Kidney glomerular epithelial cell (primary cell): ENCODE results near the gene MEGF6.
A peak's percentile ranks its signal among the peaks of the same experiment; 100 is the strongest.

Experiments used
- DNase-seq: peaks from one replicate; lab custom pipeline; 2025; lab: John Stamatoyannopoulos, UW

MEGF6 gene

DNA sequence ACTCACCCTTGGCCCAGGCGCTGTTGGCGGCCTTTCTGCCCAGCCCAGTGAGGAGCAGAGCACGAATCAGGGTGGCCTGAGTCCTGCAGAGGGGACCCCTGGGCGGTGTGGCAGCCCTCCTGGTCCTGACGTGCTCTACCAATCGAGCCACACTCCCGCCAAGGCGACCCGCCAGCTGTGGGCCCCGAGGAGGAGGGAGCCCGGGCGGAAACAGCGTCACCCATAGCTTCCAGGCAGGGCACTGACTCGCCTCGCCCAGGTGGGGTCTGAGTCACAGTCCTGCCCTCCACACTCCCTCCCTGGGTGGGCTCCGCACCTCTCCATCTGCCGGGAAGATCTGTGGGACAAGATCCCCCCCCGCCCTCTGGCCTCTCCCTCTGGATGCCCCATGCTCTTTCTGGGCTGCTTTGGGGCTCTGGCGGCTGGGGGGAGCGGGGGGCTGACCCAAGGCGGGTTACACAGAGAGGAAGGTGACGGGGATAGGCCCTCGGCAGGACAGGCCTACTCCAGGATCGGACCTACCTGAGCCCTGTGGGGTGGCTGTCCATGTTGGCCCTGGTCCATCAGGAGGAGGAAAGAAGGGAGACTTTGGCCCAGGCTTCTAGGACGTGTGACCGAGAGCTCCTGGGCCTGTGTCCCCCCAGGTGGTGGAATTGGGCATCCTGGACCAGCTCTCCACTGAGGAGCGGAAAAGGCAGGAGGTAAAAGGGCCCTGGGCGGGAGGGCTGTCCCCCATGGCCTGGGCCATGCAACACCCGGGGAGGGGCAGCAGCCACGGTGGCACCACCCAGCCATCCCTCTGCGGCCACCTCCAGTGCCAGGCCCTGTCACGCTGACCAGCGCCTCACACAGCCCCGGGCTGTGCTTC is 142.8 kb downstream of the MEGF6 start:
- DNase-seq: no peak

DNA sequence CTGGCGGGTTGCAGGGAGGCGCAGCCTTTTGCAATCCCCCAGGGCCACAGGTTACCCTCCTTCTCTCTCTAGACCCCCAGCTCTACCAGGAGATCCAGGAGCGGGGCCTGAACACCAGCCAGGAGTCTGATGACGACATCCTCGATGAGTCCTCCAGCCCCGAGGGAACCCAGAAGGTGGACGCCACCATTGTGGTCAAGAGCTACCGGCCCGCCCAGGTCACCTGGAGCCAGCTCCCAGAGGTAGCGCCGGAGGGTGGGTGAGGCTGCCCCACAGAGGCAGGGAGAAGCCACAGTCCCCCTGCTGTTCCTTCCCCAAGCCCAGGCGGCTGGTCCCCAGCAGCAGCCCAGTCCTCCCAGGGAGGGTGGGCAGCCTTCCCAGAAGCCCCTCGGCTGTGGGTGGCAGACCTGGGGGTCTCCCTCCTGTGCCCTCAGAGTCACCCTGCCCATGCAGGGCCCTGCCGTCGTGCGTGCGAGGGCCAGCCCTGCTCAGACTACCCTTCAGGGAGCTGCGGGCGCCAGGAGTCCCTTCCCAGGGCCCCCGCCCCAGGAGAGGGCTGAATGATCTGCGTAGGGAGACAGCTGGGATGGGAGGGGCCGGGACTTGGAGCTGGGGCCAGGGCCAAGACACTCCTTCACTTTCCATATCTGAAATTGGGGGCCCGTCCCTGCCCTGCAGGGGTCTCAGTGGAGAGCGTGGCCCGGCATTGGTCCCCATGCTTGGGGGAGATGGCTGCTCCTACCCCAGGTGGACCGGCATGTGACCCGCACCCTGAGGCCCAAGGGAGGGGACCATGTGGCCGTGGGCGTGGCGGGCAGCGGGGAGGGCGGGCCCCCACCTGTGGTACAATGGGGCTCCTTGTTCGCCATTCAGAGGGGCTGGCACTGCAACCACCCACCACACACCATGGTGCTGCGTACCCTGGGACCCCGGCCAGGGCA is 143.9 kb downstream of the MEGF6 start:
- no peak for DNase-seq

DNA sequence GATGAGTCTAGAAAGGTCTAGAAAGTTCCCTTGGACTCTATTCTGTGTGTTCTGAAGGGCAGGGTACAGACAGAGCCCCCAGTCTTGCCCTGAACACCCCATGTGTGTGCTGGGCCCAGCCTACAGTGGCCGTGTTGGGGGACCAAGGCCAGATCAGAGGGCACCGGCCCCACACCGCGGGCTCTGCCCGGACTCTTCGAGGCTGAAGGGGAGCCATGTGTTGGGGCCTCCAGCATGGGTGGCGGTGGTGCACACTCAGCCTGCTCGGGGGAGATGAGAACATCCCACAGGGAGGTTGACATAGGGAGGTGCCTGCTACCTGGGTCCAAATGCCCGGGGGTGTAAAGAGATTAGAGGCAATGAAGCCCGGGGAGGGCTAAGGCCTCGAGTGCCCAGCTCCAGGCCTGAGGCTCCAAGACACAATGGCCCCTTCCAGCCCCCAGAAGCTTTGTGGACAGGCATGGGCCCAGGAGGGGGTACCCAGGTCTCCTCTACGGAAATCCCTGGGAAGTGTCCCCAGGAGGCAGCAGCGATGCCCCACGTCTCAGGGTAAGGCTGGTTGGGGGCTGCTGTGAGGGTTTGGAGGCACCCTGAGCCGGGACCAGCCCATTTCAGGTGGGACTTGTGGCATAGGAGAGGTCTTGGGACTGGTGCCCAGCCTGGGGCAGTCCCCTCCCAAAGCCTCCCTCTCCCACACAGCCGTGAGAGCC is 144.8 kb downstream of the MEGF6 start:
- DNase-seq: no peak

DNA sequence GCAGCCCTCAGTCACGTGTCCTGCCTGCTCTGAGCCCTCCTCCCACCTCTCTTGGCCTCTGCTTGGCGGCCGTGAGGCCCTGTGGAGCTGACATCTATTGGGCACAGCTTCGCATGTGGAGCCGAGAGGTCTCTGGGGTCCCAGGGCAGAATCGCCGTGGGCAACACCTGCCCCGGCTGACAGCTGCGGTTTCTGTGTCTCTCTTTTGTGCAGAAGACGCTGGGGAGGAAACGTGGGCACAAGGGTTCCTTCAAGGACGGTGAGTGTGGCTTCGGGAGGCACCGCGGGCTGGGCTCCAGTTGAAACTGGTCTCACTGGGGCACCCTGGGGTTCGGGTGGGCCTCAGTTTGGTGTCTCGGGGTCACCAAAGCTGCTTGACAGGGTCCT is 145.4 kb downstream of the MEGF6 start:
- DNase-seq: no peak

DNA sequence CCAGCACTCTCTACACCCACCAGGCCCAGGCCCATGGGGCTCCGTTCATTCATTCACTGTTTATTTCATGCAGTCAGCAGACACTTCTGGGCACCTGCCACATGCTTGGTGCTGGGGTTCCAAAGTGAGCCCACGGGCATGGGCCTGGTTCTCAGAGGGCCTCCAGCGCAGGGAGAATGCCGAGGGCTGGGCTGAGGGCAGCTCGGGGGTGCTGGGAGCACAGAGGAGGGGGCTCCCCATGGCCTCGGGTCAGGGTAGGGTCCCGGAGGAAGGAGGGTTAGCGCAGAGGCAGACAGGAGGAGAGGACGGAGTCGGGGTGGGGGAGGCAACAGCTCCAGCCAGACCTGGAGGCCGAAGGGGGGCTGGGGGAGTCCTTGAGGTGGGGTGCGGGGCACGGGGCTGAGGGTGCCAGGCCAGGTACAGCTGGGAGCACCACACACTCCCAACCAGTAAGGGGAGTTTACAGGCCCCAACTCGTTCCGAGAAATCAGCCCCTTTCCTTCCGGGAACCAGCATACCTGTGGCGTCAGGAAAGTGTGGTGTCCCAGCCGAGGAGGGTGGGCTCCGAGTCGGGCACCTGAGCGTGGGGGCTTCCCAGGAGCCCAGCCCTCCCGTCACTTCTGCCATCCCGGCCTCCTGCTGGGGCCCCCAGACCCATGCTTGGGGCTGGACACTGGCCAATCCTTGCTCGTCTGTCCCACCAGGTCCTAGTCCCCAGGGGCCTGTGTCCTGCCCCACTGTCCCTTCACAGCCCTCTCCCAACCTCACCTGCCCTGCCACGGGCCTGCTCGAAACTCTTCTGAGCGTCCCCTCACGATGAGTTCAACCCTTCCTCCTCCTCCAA is 146.0 kb downstream of the MEGF6 start:
- no peak for DNase-seq

DNA sequence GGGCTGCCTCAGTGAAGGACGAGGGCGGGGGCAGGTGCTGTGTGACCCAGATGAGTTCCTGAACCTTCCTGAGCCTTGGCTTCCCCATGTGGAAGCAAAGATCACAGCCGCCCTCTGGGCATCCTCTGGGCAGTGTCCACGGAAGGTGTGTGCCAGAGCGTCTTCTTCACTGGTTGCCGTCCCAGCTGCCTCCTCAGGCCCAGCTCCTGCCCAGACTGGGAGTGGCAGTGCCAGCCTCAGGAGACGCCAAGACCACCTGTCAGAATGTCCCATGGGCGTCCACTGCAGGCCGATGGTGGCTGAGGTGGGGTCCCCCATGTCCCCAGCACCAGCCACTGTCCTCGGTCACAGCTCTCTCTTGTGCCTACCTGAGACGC is 146.7 kb downstream of the MEGF6 start:
- no peak for DNase-seq

DNA sequence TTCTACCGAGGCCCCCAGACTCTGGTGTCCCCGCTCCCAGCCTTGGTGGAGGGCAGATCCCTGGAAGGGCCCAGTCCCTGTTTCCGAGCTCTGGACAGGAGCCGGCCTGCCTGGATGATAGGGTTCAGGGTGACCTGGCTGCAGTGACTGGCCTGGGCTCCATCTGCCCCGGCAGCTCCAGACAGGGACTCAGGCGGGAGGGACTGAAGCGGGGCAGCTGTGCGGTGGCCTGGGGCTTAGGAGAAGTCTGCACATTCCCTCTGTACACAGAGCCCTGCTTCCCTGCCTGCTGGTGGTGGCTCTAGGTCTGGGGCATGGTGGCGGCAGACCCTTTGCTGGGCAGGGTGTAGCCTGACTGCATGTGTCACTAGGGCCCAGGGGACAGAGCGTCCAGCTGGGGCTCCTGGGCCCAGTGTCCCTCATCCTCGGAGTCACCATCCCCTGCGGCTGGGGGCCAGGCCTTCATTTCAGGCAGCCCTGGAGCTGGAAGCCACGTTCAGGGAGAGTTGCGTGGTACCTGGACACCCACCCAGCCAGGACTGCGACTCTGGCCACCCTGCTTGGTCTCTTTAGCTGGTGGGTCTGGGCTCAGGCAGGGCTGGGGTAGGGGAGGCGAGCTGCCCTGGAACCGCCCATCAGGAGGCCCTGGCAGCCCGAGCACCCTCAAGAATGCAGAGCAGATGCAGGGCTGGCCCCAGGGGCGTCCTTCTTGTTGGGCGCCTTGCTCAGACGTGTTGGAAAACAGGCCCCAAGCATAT is 147.2 kb downstream of the MEGF6 start:
- DNase-seq: no peak

DNA sequence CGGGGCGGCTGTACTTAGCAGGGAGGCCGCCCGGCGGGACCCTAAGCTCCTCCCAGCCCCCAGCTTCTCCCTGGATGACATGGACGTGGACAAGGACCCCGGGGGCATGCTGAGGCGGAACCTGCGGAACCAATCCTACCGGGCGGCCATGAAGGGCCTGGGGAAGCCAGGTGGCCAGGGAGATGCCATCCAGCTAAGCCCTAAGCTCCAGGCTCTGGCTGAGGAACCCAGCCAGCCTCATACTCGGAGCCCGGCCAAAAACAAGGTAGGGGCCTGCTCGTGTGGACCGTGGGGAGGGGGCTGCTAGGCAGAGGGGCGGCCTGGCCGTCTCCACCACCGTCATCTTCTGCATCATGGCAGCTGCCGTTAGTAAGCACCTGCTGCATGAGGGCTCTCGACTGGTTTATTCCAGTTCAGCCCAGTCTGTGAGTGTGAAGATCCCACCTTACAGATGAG is 147.9 kb downstream of the MEGF6 start:
- DNase-seq: no peak

DNA sequence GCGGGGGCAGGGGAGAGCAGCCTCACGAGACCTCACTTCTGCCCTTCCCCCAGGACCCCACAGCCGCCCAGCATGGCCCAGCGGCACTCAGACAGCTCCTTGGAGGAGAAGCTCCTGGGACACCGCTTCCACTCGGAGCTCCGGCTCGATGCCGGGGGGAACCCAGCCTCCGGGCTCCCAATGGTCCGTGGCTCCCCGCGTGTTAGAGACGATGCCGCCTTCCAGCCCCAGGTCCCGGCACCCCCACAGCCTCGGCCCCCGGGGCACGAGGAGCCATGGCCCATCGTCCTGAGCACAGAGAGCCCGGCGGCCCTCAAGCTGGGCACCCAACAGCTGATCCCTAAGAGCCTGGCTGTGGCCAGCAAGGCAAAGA is 148.3 kb downstream of the MEGF6 start:
- DNase-seq: no peak

DNA sequence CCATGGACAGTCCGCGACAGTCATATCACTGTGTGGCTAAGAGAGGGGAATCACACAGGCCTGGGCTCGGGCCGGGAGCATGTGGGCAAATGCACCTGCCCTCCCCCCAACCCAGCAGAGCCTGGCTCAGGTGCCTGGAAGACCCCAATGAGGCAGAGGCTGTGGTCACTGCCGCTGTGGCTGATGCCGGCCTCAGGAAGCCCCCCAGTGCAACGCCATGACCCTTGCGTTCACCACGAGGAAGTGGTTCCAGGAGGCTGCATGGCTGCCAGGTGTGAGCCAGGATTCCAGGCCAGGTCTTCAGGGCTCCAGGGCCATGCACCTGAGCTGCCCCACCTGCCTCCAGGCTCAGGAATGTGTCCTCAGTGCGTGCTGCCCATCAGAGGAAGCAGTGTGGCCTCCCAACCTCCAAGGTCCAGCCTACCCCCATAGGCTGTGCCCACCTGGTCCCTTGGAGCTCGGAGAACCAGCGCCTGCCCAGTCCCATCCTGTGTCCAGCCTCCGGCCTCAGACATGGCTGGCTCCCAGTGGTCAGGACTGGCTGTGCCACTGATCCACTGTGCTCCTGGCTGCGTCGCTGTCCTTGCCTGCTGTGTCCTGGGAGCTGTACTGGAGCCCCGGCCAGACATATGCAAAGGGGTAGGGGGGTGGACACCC is 148.8 kb downstream of the MEGF6 start:
- DNase-seq: no peak

DNA sequence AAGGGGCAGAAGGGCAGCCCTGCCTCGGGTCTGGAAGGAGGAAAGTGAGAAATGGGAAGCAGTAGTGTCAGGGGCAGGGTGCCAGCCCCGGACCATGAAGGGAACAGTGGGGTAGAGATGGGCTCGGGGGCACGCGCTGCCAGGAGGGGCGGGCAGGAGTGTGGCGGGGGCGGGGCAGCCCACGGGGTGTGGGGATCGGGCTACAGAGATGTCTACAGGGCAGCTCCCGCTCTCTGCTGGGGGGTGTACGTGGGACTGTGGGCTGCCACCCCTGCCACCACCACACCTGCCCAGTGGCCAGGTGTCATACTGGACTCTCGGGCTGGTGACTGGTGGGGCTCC is 149.4 kb downstream of the MEGF6 start:
- no peak for DNase-seq

DNA sequence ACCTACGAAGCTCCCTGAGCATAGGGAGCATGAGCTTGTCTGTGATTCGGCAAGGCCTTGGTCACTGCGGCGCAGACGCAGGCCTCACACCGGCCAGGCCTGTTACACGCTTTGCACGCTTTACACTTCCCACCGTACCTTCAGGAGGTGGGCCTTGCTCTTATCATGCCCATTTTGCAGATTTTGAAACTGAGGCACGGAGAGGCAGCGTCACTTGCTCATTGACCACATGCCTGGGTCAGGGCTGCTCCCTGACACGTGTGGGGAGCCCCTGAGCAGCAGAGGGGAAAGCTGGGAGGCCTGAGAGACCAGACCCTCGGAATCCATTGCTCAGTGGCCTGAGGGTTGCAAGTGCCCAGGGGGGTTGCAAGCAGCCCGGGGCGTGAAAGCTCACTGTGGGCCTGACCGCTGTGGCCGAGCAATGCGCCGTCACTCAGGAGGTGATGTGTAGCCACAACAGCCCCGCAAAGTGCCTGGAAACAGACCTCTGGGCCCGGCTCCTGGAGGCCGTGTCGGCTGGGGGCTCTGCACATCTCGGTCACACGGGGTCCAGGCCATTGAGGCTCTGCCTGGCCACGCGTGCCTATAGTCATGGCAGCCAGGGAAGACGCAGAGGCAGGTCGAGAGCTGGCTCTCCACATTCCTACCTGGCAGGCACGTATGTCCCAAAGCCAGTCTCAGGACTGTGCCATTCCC is 149.9 kb downstream of the MEGF6 start:
- DNase-seq: no peak

DNA sequence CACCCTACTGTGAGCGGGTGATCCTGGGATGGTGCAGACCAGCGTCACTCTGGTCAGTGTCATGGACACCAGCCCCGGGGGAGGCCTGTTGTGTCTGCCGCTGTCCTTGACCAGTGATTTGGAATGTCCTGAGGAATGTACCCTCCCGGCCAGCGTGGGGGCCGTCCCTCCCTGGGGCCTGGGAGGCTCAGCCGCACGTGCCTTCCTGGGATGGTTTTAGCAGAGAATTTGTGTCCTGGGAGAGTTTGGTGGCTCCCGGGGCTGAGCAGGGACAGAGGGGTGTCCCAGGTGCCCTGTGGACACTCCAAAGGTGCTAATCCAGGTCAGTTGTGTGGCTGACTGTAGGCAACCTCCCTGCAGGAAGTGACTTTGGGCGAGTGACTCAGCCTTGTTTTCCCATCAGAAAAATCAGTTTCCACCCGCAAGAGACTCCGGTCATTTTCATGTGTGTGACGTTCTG is 150.6 kb downstream of the MEGF6 start:
- peak; percentile 42 for DNase-seq

DNA sequence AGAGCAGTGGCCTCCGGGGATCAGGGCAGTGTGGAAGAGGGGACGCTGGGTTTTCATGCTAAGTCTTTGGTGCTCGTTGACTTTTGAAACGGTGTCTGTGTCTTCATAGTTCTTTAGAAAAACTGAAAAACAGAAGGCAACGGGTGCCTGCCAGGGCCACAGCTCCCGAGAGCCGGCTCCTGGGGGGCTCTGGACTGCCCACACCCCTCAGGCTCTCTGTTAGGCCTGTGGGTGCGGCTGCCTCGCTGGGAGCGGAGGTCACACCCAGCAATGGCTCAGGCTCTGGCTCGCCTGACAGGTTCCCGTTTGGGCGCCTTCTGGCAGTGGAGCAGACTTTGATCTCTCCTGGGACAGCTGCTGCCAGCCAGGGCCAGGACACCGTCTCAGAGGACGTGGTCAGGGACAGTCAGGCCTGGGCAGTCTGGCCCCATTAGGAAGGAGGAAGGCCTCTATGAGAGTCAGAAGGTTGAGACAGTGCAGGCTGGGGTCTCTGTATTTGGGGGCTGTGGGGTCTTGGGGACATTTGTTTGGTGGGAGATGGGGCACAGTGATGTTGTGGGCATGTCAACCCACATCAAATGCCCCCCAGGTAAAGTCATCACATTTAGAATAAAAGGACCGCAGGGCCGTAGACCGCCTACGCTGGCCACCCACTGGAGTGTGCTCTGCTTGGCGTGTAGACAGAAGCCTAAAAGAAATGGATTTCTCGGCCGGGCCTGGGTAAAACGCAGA is 151.2 kb downstream of the MEGF6 start:
- DNase-seq: no peak

DNA sequence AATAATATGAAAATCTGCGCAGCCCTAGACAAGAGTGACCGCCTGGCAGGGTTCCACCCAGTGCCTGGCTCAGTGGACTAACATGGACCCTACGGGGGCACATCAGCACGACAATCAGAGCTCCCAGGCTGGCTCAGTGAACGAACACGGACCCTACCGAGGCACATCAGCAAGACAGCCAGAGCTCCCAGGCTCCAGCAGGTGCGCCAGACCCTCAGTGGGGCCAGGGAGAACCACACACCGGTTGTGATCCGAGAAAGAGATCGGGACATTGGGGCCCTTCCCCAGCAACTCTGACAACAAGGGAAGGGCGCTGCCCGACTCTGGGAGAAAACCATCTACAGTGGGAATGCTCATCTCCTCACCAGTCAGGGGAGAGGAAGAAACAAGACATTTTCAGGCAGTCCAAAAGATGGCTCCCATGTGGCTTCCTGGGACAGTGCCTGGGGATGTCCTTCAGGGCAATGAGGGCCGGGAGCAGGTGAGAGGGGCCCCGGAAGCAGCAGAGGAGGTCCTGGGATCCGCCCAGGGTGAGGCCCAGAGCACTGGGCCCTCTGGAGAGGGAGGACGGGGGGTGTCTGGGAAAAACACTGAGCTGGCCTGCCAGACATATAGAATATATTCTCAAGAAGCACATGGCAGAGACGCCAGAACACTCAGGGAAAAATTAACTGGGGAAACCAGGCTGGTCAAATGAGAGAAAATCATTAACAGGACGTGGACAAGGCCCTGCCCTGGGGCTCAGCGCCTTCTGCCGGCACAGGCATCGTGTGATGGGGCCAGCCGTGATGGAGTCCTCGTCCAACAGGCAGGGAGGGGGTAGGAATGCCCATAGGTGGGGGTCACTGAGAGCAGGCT is 152.0 kb downstream of the MEGF6 start:
- DNase-seq: no peak

DNA sequence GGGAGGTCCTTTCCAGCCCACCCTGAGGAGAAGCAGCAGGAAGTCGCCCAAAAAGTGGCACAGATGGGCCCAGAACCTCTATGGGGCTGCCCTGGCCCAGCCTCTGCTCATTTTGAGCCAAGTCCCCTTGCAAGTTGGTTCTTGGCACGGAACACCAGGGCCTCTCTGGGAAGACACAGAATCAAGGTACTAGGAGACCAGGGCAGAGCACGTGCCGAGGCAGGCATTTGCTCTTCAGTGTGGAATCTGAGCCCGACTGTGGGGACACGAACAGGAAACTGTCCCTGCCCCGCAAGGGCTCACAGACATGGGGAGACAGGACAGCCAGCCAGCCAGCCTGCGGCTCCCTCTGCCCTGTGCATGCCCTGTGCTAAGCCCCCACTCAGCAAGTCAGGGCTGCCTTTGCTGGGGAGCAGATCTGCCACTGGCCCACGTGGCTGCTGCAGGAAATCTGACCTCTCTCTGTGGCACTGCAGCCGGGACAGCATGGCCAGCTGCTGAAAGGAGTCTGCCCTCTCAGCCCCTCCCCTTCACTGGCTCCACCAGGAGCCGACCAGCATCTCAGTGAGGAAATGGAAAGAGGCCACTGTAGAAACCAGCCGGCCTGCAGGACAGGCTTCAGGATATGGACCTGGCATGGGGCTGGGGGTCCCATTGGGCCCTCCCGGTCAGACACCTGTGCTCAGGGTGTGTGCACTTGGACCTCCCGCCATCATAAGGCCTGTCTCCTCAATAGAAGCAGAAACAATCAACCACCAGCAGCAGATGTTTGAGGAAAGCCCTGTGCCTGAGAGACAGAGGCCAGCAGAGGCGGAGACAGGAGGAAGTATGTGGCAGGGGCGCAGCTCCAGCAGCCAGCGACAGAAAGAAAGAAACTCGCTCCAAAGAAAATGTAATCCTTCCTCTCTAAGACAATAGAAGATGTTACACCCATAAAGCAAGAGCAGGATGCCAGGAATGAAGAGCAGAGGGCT is 153.1 kb downstream of the MEGF6 start:
- DNase-seq: no peak
